Psoas muscle (tissue), 8 donors: Measurements from ENCODE around the gene CCER1. TPM values are rescaled to one million over a fixed set of nuclear protein-coding genes. Genes with fewer than 3 reads are reported as not detected.
A peak's percentile ranks its signal among the peaks of the same experiment; 100 is the strongest.

Experiments used
- ATAC-seq, 4 donors: fragments of 200-7000 bp; cut with Tn5 transposase; one replicate each; pipeline ENCODE4 v1.9.1; 2020; ENCODE audit warnings: moderate library complexity in 3 of 4, mild to moderate bottlenecking in 2 of 4
- DNase-seq, 2 donors: peaks; one replicate each; pipeline ENCODE4 v3.0.0-alpha.2; 2020
- H3K27ac ChIP-seq: fragments of 200-600 bp; one replicate; pipeline ENCODE4 v1.8.0; 2022
- H3K27me3 ChIP-seq, 3 donors: fragments of 200-600 bp in 1 of 3; one replicate each; pipeline versions ENCODE4 v1.6.1 to v1.8.0; 2013 to 2022; ENCODE audit warnings: low read length in 2 of 3, mild to moderate bottlenecking in 2 of 3, moderate library complexity in 1 of 3; ENCODE audit not compliant: insufficient read depth in 3 of 3
- H3K36me3 ChIP-seq, 2 donors: fragments of 200-600 bp in 1 of 2; one replicate each; pipeline versions ENCODE4 v1.6.1 to v1.8.0; 2013 to 2022; ENCODE audit warnings: low read depth in 1 of 2, mild to moderate bottlenecking in 1 of 2, moderate library complexity in 1 of 2; ENCODE audit not compliant: insufficient read depth in 1 of 2
- H3K4me1 ChIP-seq: fragments of 200-600 bp; one replicate; pipeline ENCODE4 v1.8.0; 2022
- H3K4me3 ChIP-seq: fragments of 200-600 bp; one replicate; pipeline ENCODE4 v1.8.0; 2022; ENCODE audit warnings: mild to moderate bottlenecking
- H3K9me3 ChIP-seq: fragments of 200-600 bp; one replicate; pipeline ENCODE4 v1.8.0; 2022
- WGBS, 3 donors: extraction: QIAGEN DNeasy Blood & Tissue Kit; methylation state at CpG; one replicate each; pipeline versions ENCODE4 v1.1.6 to v1.1.7; 2013; 5-methylcytosine and 5-hydroxymethylcytosine counted together
- intact Hi-C, 2 donors: fragments of 100-400 bp; cut with DNase I; formaldehyde crosslinking; loops; one replicate each; pipeline versions ENCODE4 v1.11.0 to v1.14.2; 2022
- polyA plus RNA-seq, 3 donors: library from polyadenylated mRNA; stranded (reverse); fragments of 200-250 nt; gene quantifications; one replicate each; pipeline ENCODE4 v1.2.3, GENCODE V29; 2013
- total RNA-seq, 4 donors: library from RNA; stranded (reverse); fragmentation: NEBNext Ultra II Directional in 2 of 4; extraction: Animal tissue kit (Norgen Biotek cat#: 25700) in 2 of 4; gene quantifications; one replicate each; pipeline versions ENCODE4 v1.2.1 to v1.2.4, GENCODE V29; 2021 to 2023
- TF ChIP-seq, protein P1 (sequence below): fragments of 200-600 bp; IDR thresholded peaks from one replicate; pipeline ENCODE4 v1.8.0; 2022; ENCODE audit warnings: antibody characterized with exemption
- donor health status: healthy with polysubstance abuse.
- donor health status: DM: no; HTN: no; CAD: no; lungs with moderate emphysema.
- donor health status: Bipolar disorder and iron deficiency.
- donor health status: healthy.
- donor health status: DM: yes; HTN: yes; CAD: no.
- donor health status: DM: no; HTN: no; CAD: no.
- donor health status: DM: no; HTN: no; CAD: no.
- donor health status: DM: yes; HTN: yes; CAD: no.

Gene CCER1
- total and polyA plus RNA-seq, 7 donors = not detected

DNA sequence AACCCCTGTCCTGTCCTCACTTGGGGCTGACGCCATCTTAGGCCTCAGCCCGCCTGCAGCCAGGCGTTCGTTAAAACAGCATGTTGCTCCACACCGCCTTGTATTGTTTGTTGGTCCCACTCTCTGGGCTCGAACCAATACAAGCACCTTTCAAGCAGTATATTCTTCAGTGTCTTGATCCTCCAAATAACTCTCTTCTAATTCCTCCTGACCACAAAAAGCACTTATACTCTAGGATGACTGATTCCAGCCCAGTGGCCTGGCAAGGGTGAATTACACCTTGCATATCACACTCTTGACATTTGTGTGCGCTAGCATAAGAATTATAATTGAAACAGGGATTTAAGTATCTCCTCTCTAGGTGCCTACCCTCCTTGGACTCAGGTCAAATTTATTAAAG lies 7.1 kb downstream of the CCER1 start:
- TF ChIP-seq, protein P1, sequence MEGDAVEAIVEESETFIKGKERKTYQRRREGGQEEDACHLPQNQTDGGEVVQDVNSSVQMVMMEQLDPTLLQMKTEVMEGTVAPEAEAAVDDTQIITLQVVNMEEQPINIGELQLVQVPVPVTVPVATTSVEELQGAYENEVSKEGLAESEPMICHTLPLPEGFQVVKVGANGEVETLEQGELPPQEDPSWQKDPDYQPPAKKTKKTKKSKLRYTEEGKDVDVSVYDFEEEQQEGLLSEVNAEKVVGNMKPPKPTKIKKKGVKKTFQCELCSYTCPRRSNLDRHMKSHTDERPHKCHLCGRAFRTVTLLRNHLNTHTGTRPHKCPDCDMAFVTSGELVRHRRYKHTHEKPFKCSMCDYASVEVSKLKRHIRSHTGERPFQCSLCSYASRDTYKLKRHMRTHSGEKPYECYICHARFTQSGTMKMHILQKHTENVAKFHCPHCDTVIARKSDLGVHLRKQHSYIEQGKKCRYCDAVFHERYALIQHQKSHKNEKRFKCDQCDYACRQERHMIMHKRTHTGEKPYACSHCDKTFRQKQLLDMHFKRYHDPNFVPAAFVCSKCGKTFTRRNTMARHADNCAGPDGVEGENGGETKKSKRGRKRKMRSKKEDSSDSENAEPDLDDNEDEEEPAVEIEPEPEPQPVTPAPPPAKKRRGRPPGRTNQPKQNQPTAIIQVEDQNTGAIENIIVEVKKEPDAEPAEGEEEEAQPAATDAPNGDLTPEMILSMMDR = no peak
- intact Hi-C loops = loop anchor here in 1 of 2 donors (10.0 kb wide), 1 partner anchor 1403 kb away; no protein-coding TSS in a partner anchor
- Histone ChIP-seq H3K36me3 (no peaks in the 10 kb centered on the region), H3K4me3 (no peak overlapping the region), H3K9me3 (no peaks in the 10 kb centered on the region), H3K4me1 (no peaks in the 10 kb centered on the region), H3K27ac (no peak overlapping the region), H3K27me3 (no peaks in the 10 kb centered on the region)
- no peak for ATAC-seq
- WGBS, 3 donors = 93 to 95% (median 95%) methylated on average over 7 of the region's 7 CpGs
- no peak for DNase-seq

DNA sequence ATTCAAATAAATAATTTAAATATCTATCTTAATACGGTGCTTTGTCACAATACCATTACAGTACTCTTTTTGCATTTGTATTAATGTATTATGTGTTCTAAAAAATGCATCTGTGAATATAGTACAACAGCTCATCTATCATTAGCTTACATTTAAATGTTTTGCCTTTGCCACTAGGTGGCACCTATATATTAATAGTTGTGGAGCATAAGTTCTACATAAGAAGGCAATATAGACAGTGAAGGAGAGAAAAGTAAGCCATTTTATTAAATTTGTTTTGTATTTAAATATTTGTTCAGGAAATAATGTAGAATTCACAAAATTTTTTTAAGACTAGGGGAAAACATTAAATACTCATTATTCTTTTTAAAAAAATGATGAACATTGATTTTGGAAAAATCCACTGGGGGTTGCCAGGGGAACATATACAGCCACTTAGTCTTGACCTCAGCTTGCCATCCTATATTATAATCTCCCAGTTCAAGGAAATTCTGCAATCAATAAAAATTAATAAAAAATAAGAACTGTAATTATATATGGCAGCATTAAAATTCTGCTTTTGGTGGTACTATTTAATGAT lies 9.8 kb downstream of the CCER1 start:
- DNase-seq = no peak
- Histone ChIP-seq H3K36me3 (no peaks in the 10 kb centered on the region), H3K4me3 (no peak overlapping the region), H3K27me3 (no peaks in the 10 kb centered on the region), H3K9me3 (no peaks in the 10 kb centered on the region), H3K4me1 (no peaks in the 10 kb centered on the region), H3K27ac (no peak overlapping the region)
- WGBS, 3 donors = 46 to 68% (median 60%) methylated on average over 1 of the region's 1 CpG
- TF ChIP-seq, protein P1 = peak; percentile 47
- intact Hi-C loops = loop anchor here in 1 of 2 donors (10.0 kb wide), 1 partner anchor 1400 kb away; no protein-coding TSS in a partner anchor
- peak in 1 of 4 donors; percentile 58 for ATAC-seq

DNA sequence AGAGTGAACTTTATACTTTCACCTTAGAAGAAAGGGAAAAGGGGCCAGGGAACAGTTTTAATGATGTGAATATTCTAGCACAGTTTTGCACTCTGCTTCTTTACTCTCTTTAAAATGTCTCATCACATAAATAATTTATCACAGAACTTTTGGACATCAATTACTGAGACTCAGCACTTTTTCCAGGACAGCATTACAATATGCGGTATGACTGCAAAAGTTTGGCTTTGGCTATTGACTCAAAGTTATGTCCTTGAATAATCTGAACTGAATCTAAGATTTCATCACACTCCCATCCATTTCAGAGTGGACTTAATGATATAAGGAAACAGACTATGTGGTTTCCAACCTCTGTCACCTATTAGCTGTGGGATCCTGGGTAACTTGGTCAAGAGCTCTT lies 11.7 kb downstream of the CCER1 start:
- Histone ChIP-seq H3K36me3 (no peaks in the 10 kb centered on the region), H3K27me3 (no peaks in the 10 kb centered on the region), H3K9me3 (no peaks in the 10 kb centered on the region), H3K4me3 (no peak overlapping the region), H3K27ac (no peak overlapping the region), H3K4me1 (no peaks in the 10 kb centered on the region)
- DNase-seq = no peak
- 61 to 68% (median 62%) methylated on average over 1 of the region's 1 CpG for WGBS, 3 donors
- TF ChIP-seq, protein P1 = no peak
- intact Hi-C loops = loop anchor here in 1 of 2 donors (10.0 kb wide), 1 partner anchor 1398 kb away; no protein-coding TSS in a partner anchor
- ATAC-seq = no peak

DNA sequence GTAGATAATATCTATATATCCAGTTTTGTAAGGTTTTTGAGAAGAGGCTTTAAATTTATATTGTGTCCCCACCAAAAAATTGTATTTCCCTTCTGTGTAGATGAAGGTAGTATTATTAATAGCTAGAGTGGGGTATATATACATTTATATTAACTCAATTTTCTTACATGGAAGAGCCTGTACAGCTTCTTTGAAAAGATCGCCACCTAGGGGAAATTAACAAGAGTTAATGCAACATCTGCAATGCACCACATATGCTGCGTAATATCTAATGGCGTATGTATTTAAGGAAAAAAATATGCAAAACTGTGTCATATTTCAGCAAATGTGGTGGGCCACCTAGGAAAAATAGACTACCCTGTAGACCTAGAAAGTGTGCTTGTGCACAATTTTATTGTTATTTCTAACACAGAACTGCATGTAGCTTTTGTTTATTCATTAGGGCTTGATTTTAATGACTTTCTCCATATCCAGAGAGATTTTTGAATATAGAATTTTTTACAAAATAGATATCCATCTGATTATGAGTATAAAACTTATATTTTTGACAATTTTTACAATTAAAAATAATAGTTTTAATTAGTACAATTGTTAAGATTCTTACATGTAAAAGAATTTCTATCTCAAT lies 14.0 kb downstream of the CCER1 start:
- ATAC-seq (no peak), DNase-seq (no peak)
- no peak overlapping the region for H3K4me3 ChIP-seq
- TF ChIP-seq, protein P1 = peak; percentile 45
- intact Hi-C loops = loop anchor here in 1 of 2 donors (10.0 kb wide), 1 partner anchor 1396 kb away; no protein-coding TSS in a partner anchor
- no peaks in the 10 kb centered on the region for H3K9me3 ChIP-seq
- H3K27ac ChIP-seq = no peak overlapping the region
- H3K27me3 ChIP-seq = no peaks in the 10 kb centered on the region
- WGBS, 3 donors = 51 to 58% (median 56%) methylated on average over 3 of the region's 3 CpGs
- H3K36me3 ChIP-seq = no peaks in the 10 kb centered on the region
- H3K4me1 ChIP-seq = no peaks in the 10 kb centered on the region
